Left lobe of liver (tissue), 2 donors: ENCODE results near the gene SMIM41. TPM values are rescaled to one million over a fixed set of nuclear protein-coding genes. Genes with fewer than 3 reads are reported as not detected.

Source experiments
- ATAC-seq: fragments of 200-7000 bp; cut with Tn5 transposase; one replicate; pipeline ENCODE4 v1.9.1; 2020; ENCODE audit warnings: mild to moderate bottlenecking, moderate library complexity
- DNase-seq: peaks from one replicate; pipeline ENCODE4 v3.0.0-alpha.2; 2020; ENCODE audit warnings: low spot score
- total RNA-seq: library from RNA; stranded (reverse); gene quantifications from one replicate; pipeline ENCODE4 v1.2.1, GENCODE V29; 2021
- donor health status: DM: no; HTN: no; CAD: no; lungs with moderate emphysema.
- donor health status: DM: no; HTN: yes; CAD: no.

The SMIM41 gene
- total RNA-seq, 1 donor from 2014 or later: not detected

DNA sequence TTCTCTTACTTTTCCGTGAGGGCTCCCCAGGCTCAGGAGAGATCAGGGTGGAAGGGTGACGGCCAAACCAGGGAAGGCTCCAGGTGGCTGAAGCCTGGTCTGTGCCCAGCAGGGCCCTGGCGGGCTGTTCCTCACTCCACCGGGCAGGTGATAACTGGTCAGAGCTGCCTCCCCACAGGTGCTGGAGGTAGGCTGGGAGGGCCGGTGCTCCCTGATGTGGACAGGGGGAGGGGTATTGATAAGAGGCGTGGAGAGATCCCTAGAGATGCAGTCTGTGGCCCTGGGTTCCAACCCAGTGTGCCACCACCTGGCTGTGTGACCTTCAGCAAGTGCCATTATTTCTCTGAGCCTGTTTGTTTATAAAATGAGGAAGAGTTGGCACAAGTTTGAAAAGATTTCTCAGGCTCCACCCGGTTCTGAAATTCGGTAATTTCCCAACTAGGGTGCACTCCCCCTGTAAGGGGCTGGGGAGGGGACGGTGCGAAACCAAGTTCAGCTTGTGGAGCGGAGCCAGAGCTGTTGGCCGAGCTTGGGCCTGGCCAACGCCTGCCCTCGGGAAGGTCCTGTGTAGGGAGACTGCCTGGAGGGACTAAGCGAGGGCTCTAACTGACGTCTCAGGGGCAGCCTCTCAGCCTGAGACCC, 29.3 kb upstream of the SMIM41 start:
- ATAC-seq (peak; percentile 26), DNase-seq (no peak)

DNA sequence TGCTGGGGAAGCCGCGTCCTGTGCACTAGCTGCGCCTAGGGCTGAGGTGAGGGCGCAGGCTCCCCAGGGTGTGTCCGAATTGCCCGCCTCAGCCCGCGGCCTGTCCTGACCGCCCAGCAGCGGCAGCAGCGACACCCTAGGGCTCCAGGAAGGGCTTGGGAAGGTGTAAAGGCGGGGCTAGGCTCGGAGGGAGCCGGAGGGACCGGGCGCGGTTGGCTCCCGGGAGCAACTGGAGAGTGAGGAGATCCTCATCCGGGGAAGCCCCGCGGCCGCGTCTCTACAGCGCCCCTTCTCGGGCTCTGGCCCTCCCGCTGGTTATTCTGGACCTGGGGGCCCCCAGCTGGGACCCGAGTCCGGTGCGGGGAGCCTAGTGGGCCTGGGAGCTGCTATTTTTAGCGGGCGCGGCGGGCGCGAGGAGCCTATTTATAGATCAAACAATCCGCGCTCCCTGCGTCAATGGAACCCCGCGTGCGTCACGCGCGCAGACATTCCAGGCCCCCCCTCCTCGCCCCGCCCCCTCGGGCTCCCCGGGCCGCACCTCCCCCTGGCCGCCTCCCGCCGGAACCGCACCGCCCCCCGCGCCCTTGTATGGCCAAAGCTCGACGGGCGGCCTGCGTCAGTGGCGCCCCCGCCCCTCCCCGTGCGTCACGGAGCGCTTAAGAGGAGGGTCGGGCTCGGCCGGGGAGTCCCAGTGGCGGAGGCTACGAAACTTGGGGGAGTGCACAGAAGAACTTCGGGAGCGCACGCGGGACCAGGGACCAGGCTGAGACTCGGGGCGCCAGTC, 28.6 kb upstream of the SMIM41 start, which contains the start of gene NR4A1:
TSS of gene NR4A1 (plus strand) at position 685 of the 784 bp plus-strand sequence. CDS start 2,887 bp downstream, outside the sequence.
- ATAC-seq (peak; percentile 81), DNase-seq (peak; percentile 92)

DNA sequence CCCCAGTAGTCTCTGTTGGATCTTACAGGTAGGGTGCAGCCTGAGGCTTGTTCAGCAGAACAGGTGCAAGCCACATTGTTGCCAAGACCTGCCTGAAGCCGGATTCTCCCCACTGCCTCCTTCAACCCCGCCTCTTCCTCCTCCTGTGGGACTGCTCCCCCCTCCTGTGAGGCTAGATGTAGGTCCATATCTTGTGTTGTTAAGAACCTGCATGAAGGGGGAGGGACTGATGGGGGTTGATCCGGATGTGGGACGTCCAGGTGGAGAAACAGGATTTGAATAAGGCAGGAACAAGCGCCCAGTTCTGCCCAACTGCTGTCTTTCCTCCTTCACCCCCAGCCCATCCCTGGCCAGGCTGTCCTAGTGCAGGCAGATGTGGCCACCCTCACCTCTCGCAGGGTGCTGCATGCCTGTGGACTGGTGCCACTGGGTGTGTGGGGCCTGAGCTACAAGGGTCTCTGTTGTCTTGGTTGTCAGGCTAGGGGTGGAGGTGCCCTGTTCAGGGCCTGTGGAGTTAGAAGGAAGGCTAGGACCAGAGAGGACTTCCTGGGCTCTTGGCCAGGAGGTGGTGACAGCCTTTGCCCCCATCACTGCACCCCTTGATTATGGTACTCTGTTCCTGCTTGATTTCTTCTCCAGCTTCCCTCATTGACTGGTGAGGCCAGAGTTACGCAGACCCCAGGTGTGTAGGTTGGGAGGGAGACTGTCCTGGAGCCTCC, 26.9 kb upstream of the SMIM41 start:
- DNase-seq (no peak), ATAC-seq (no peak)

DNA sequence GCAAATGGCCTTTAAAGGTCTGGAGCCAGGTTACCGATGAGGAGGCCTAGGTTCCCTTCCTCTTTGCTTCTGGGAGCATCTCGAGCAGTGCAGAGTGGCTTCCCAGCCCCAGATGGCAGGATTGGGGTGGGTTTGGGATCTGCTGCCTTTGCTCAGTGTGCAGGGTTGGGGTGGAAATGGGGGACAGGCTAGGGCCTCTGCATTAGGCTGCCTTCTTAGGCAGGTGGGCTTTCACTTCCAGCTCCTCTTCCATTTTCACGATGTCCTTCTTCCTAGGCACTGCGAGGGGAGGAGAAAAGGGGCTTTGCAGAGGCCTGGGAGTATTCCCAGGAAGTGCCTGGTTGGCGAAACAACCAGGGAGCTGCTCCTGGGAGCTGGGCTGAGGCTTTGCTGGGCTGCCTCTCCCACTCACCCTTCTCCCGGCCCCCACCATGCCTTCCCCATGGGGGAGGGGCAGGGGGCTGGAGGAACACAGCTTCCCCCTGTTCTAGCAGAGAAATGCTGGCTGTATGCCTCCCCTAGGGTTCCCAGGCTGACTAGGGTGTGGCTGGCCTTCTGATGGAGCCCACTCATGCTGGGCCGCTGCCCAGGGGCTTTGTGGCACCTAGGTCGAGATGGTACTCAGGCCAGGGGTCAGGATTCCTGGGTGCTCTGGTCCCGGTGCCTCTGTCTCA, 25.8 kb upstream of the SMIM41 start:
- ATAC-seq: no peak

DNA sequence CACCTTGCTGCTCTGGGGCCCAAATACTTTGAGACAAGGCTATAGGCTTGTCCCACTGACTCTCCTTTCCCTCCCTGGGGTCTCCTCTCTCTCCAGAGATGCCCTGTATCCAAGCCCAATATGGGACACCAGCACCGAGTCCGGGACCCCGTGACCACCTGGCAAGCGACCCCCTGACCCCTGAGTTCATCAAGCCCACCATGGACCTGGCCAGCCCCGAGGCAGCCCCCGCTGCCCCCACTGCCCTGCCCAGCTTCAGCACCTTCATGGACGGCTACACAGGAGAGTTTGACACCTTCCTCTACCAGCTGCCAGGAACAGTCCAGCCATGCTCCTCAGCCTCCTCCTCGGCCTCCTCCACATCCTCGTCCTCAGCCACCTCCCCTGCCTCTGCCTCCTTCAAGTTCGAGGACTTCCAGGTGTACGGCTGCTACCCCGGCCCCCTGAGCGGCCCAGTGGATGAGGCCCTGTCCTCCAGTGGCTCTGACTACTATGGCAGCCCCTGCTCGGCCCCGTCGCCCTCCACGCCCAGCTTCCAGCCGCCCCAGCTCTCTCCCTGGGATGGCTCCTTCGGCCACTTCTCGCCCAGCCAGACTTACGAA, 25.2 kb upstream of the SMIM41 start:
- ATAC-seq (no peak), DNase-seq (no peak)

More for the DNA sequence above, 25.8 kb upstream of the SMIM41 start:
- DNase-seq: no peak

DNA sequence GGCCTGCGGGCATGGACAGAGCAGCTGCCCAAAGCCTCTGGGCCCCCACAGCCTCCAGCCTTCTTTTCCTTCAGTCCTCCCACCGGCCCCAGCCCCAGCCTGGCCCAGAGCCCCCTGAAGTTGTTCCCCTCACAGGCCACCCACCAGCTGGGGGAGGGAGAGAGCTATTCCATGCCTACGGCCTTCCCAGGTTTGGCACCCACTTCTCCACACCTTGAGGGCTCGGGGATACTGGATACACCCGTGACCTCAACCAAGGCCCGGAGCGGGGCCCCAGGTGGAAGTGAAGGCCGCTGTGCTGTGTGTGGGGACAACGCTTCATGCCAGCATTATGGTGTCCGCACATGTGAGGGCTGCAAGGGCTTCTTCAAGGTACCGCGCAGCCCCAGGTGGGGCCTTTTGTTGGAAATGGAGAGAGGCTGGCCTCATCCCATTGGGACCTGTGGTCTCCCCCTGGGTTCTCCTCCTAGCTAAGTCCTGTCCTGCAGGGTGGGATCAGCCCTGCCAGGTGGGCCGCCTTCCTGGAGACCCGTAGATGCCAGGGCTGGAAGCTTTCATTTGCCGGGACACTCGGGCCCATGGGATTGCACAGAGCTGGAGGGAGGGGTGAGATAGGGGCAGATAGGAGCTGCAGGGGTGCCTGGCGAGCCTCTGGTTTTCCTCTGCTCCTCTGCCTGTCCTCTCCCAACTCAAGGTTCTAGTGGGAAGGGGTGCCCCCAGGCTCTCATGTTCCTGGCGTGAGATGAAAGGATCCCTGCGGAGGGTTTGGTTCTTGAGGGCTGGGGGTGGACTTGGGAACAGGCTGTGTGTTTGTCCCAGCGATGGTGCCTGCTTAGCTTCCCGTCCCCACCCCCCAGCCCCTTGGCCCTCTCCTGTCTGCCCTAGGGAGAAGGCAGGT, 24.4 kb upstream of the SMIM41 start:
- DNase-seq (no peak), ATAC-seq (no peak)

DNA sequence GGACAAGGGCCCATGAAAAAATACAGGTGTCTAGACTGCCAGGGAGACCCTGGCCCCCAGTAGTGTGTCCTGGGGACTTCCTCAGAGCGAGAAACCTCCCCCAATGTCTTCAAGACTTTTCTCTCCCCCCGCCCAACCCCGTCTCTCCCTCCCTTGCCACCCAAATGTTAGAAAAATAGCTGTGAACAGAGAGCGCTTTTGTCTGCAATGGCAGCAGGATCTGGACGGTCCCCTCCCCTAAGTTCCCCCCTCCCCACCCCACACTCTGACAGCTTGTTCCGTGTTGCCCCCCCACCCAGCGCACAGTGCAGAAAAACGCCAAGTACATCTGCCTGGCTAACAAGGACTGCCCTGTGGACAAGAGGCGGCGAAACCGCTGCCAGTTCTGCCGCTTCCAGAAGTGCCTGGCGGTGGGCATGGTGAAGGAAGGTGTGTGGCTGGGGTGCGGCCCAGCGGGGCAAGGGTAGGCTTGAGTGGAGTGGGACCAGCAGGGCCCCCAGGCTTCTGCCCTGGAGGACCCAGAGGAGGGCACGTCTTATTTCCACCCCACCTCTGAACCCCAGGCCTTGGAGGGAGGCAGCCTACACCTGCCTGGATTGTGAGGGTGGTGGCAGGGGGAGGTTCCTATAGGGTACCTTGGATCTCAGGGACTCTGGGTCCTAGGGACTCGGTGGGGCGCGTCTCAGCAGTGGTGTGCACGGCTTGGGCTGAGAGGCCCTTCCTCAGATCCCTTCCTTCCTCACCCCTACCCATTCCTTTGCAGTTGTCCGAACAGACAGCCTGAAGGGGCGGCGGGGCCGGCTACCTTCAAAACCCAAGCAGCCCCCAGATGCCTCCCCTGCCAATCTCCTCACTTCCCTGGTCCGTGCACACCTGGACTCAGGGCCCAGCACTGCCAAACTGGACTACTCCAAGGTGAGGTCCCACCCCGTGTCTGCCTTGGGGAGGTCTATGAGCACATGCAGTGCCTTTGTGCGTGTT, 23.5 kb upstream of the SMIM41 start:
- ATAC-seq: no peak
- DNase-seq: no peak

DNA sequence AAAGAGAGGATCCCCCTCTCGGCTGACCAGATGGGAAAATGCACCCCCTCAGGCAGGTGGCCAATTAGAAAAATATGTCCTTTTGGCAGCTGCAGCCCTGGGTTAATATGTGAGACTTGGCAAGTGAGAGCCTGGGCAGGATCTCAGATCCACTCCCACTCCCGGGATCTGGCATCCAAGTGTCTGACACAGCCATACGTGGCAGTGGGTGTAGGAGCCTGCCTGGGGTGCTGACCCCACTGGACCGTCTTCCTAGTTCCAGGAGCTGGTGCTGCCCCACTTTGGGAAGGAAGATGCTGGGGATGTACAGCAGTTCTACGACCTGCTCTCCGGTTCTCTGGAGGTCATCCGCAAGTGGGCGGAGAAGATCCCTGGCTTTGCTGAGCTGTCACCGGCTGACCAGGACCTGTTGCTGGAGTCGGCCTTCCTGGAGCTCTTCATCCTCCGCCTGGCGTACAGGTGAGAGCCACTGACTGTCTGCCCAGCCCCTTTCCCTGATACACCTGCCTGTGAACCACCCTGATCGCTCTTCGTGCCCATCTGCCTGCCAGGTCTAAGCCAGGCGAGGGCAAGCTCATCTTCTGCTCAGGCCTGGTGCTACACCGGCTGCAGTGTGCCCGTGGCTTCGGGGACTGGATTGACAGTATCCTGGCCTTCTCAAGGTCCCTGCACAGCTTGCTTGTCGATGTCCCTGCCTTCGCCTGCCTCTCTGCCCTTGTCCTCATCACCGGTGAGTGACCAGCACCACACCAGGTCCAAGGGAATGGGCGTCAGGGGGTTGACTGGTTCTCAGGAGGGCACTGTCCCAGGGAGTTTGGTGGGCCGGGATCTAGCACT, 22.5 kb upstream of the SMIM41 start:
- DNase-seq: no peak
- no peak for ATAC-seq

DNA sequence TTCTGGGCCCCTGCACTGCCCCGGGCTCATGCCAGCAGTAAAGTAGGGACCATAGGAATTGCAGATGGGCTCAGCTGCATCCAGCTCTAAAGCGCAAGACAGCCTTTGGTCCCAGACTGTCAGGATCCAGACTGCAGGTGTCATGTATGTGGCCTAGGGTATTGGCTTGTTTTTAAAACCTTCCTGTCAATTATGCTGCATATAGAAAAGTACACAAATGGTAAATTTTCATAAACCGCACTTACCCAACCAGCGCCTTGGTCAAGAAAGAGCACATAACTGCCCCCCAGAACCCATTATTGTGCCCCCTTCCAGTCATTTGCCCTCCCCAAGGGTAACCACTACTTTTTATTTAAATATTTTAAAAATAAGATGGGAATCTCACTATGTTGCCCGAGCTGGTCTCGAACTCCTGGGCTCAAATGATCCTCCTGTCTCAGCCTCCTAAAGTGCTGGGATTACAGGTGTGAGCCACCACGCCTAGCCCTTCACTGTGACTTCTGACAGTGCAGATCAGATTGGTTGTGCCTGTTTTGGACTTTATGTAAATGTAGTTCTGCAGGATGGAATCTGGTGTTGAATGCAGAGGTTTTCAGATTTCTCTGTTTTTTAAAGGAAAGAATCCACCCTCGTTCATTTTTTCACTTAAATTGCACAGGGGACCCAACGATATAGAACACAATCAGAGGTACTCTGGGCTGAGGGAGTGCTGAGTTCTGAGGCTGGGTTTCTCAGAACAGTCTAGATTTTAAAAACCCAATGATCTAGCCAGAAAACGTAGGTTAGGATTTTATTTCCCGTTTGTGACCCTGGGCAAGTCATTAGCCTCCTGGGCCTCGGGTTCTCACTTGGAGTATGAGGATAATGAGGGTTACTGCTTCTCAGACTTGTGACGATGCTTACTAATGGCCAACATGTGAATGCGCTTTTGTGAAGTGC, 21.6 kb upstream of the SMIM41 start:
- DNase-seq: no peak
- no peak for ATAC-seq

DNA sequence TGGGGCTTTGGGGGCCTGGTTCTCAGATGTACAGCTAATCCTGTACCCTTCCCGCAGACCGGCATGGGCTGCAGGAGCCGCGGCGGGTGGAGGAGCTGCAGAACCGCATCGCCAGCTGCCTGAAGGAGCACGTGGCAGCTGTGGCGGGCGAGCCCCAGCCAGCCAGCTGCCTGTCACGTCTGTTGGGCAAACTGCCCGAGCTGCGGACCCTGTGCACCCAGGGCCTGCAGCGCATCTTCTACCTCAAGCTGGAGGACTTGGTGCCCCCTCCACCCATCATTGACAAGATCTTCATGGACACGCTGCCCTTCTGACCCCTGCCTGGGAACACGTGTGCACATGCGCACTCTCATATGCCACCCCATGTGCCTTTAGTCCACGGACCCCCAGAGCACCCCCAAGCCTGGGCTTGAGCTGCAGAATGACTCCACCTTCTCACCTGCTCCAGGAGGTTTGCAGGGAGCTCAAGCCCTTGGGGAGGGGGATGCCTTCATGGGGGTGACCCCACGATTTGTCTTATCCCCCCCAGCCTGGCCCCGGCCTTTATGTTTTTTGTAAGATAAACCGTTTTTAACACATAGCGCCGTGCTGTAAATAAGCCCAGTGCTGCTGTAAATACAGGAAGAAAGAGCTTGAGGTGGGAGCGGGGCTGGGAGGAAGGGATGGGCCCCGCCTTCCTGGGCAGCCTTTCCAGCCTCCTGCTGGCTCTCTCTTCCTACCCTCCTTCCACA, 20.7 kb upstream of the SMIM41 start:
- ATAC-seq (no peak), DNase-seq (no peak)

DNA sequence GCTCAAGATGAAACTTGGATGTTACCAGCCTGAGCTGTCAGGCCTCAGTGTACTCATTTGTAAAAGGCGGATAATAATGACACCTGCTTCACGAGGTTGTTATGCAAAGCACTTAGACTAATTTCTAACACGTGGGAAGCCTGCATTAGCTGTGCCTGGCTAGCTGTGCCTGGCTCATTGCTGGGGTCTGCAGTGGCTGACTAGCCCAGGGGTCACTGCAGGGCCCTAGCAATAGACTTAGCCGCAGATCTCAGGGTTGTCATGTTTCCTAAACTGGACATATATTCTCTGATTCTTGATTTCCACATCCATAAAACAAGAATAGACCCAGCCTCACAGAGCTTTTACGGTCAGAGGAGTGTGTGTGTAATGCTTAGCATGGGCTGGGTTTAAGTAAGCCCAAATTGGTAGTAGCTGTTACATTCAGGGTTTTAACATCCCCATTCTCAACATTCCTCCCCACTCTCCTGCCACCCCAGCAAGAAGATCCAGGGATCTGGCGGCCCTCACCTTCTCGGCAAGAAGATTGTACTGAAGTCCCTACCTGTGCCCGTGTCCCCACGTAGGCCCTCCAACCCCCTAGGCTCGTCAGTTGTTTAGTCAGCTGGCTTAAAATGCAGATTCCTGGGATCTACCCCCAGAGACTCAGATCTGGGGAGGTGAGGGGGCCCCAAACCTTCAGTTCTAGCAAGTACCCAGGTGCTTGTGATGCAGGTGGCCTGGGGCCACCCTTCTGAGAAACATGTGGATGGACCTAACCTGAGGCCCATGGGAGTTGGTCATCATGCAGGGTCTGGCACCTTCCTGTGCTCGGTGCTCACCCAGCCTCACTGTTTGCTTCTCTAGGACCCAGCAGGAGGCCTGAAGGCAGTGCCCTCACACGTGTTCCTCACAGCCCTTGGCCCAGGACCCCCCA, 19.7 kb upstream of the SMIM41 start:
- no peak for DNase-seq
- no peak for ATAC-seq

DNA sequence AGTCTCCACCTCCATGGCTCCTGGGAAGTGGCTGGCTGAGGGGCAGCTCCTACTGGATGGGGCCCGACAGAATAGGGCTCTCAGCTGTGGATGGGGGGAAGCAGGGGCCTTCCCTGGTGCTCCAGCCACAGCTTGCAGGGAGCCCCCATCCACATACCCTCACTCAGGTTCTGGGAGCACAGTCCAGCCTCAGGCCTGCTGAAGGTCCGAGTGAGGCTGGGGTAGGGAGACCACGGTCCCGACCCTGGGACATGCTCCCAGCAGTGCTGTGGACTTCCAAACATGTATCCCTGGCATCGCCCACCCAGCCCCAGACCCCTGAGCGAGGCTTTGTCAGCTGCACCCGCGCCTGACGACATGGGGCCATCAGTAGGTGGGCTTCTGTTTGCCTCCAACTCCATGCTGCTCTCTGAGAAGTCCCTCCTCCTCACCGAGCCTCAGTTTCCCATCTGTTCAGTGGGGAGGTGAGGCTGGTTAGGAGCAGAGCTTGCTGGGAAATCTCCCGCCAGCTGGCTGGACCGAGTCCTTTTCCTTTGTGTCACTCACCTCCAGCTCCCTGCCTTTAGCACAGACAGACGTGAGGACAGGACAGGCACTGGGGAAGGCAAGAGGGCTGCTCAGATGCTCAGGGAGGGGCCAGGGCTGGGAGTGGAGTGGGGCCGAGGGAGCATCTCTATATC, 18.9 kb upstream of the SMIM41 start:
- ATAC-seq (no peak), DNase-seq (no peak)

DNA sequence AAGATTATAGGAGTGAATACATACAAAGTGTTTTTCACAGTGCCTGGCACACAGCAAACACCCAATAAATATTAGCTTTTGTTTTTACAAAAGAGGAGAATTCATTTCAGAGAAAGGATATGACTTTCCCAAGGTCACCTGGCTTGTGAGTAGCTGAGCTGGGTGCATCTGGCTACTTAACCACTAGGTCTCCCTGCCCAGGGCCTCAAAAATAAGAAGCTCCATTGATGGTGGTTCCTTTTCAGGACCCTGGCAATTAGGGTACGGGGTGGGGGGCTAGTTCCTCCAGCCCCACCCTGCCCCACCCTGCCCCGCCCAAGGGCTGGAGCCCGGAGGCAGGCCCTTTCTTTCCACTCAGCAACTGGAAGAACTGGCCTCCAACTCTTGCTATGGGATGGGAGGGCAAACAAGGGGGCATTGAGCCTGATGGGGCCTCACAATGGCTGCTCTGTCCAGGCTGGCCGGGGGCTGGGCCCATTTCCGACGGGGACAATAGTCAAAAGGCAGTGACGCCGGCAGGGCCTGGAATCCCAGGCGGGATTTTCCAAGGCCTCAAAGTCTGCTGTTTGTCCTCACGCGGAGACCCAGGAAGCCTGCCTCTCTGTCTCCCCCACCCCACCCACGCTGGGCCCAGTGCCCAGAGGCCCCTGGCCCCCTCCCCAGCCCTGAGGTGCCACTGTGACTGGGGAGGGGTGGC, 17.9 kb upstream of the SMIM41 start:
- ATAC-seq: no peak
- no peak for DNase-seq
